CD8-positive, alpha-beta memory T cell (primary cell): Measurements from ENCODE around the gene TTC19. TPM values are rescaled to one million over a fixed set of nuclear protein-coding genes. Genes with fewer than 3 reads are reported as not detected.

Source experiments
- CTCF ChIA-PET: fragments of 350-600 bp; sonication (Branson Sonifier 250); formaldehyde crosslinking; loops from one replicate; lab custom pipeline; 2021; ENCODE audit warnings: antibody characterized with exemption; lab: Charles Lee
- POLR2A ChIA-PET: fragments of 350-600 bp; sonication (Branson Sonifier 250); formaldehyde crosslinking; loops from one replicate; lab custom pipeline; 2021; ENCODE audit warnings: antibody characterized with exemption; lab: Charles Lee
- DNase-seq, 5 donors: peaks; one replicate each; pipeline versions ENCODE4 v3.0.0 to v3.0.0-alpha.2; 2020 to 2022; ENCODE audit warnings: mixed read lengths in 1 of 5
- H3K27ac ChIP-seq: one replicate; pipeline ENCODE4 v1.7.0; 2013; ENCODE audit warnings: low read depth, mild to moderate bottlenecking, low read length, moderate library complexity
- H3K27me3 ChIP-seq: 2 replicates; pipeline ENCODE4 v1.7.0; 2013; ENCODE audit warnings: low read length, mild to moderate bottlenecking; ENCODE audit not compliant: insufficient read depth, poor library complexity, severe bottlenecking
- H3K36me3 ChIP-seq: 2 replicates; pipeline ENCODE4 v1.7.0; 2013; ENCODE audit warnings: mild to moderate bottlenecking, low read length, moderate library complexity; ENCODE audit not compliant: insufficient read depth
- H3K4me1 ChIP-seq: 2 replicates; pipeline ENCODE4 v1.7.0; 2013; ENCODE audit warnings: mild to moderate bottlenecking, low read length, moderate library complexity; ENCODE audit not compliant: insufficient read depth
- H3K4me3 ChIP-seq: 2 replicates; pipeline ENCODE4 v1.7.0; 2013; ENCODE audit warnings: mild to moderate bottlenecking, low read length
- H3K9me3 ChIP-seq: 2 replicates; pipeline ENCODE4 v1.7.0; 2013; ENCODE audit warnings: mild to moderate bottlenecking, low read length
- H3K27ac Mint-ChIP-seq, 8 donors: one replicate each; pipeline ENCODE4 v1.8.0; 2020 to 2021; ENCODE audit warnings: mixed read lengths in 8 of 8, mild to moderate bottlenecking in 6 of 8, inconsistent platforms in 3 of 8, moderate library complexity in 3 of 8
- H3K27me3 Mint-ChIP-seq, 2 donors: one replicate each; pipeline ENCODE4 v1.8.0; 2020 to 2021; ENCODE audit warnings: mixed read lengths in 2 of 2, mild to moderate bottlenecking in 1 of 2, moderate library complexity in 1 of 2
- H3K36me3 Mint-ChIP-seq, 3 donors: one replicate each; pipeline ENCODE4 v1.8.0; 2020 to 2021; ENCODE audit warnings: mixed read lengths in 3 of 3, inconsistent platforms in 1 of 3, mild to moderate bottlenecking in 1 of 3
- H3K4me1 Mint-ChIP-seq, 3 donors: one replicate each; pipeline ENCODE4 v1.8.0; 2020 to 2021; ENCODE audit warnings: mixed read lengths in 3 of 3, inconsistent platforms in 1 of 3, mild to moderate bottlenecking in 1 of 3
- H3K4me3 Mint-ChIP-seq, 7 donors: one replicate each; pipeline ENCODE4 v1.8.0; 2020 to 2021; ENCODE audit warnings: mixed read lengths in 7 of 7, mild to moderate bottlenecking in 6 of 7, moderate library complexity in 4 of 7, inconsistent platforms in 2 of 7
- H3K9me3 Mint-ChIP-seq, 5 donors: one replicate each; pipeline ENCODE4 v1.8.0; 2020 to 2022; ENCODE audit warnings: mixed read lengths in 5 of 5, mild to moderate bottlenecking in 3 of 5, moderate library complexity in 2 of 5, inconsistent platforms in 1 of 5
- polyA plus RNA-seq: library from polyadenylated mRNA; unstranded; fragments of 300-500 nt; fragmentation: Illumina TruSeq; gene quantifications from one replicate; pipeline ENCODE4 v1.2.3, GENCODE V29; 2021
- total RNA-seq, 2 experiments: library from RNA; stranded (reverse); gene quantifications; one replicate each; pipeline ENCODE4 v1.2.3, GENCODE V29; 2021

TTC19 gene, protein sequence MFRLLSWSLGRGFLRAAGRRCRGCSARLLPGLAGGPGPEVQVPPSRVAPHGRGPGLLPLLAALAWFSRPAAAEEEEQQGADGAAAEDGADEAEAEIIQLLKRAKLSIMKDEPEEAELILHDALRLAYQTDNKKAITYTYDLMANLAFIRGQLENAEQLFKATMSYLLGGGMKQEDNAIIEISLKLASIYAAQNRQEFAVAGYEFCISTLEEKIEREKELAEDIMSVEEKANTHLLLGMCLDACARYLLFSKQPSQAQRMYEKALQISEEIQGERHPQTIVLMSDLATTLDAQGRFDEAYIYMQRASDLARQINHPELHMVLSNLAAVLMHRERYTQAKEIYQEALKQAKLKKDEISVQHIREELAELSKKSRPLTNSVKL
- total RNA-seq: 10 to 100 TPM; 30.6 to 34.1 TPM
- 40.5 TPM for polyA plus RNA-seq

DNA sequence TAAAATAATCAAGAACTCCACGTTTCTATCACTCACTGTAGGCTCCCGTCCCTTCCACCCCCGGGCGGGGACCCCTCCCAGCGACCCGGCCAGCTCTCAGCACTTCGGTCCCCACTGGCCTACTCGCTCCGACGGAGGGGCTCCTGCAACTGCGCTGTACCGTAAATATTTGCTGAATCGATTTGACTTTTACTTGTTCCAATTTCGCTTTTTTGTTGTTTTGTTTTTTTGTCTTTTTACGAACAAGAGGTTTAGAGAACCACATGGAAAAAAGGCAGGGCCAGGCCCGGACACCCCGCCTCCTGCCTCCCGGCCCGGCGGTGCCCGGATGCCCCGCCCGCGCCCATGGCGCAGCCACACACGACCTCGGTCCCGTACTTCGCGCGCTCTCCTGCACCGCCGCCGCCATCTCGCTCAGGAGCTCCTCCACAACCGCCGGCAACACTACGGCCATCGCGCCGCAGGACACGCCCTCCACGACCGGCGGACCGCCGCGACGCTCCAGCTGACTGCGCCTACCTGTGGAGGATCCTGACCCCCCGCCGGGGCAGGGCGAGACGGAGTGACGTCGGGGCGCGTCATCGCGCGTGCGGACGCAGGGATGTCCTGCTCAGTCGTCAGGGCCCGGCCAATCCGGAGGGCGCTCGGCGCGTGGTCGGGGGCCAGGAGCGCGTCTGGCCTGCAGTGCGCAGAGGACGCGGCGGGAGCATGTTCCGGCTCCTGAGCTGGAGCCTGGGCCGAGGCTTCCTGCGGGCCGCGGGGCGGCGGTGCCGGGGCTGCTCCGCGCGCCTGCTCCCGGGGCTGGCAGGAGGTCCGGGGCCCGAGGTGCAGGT lies at the start of gene TTC19, which contains the start of gene ZSWIM7:
TSS of gene TTC19 (plus strand) at position 684 of the 833 bp plus-strand sequence. CDS start at position 709, 25 bp downstream.
TSS of gene ZSWIM7 (minus strand) at position 564 of the 833 bp plus-strand sequence. CDS start at position 454, 110 bp downstream.
- H3K4me1 ChIP-seq: peaks cover 15% of the 10 kb centered on the region
- H3K27ac ChIP-seq: peak within 1 kb of the TSS; percentile 84
- no peaks in the 10 kb centered on the region for H3K27me3 ChIP-seq
- Mint-ChIP-seq H3K4me1 (peaks cover 31 to 46% (median 36%) of the 10 kb centered on the region in 3 donors), H3K27me3 (no peaks in the 10 kb centered on the region), H3K9me3 (no peaks in the 10 kb centered on the region), H3K4me3 (peak within 1 kb of the TSS; percentile 89 to 97 (median 95)), H3K36me3 (peaks cover 8 to 69% (median 13%) of the 10 kb centered on the region in 3 donors), H3K27ac (peak within 1 kb of the TSS; percentile 94 to 99 (median 98))
- POLR2A ChIA-PET: interaction anchor here (0.9 to 1.3 kb wide), 5 partner anchors 28 to 300 kb away, joined by 3 to 4 read pairs (median 3); partner anchors contain the start of gene ZNF286A
- DNase-seq: peak; percentile 84 to 93 (median 92)
- H3K9me3 ChIP-seq: no peaks in the 10 kb centered on the region
- CTCF ChIA-PET: interaction anchor here (1.2 to 3.2 kb wide), 7 partner anchors 10 to 743 kb away, joined by 3 to 19 read pairs (median 6); partner anchors contain the start of gene ADORA2B
- peaks cover 25% of the 10 kb centered on the region for H3K36me3 ChIP-seq
- peak within 1 kb of the TSS; percentile 87 for H3K4me3 ChIP-seq

DNA sequence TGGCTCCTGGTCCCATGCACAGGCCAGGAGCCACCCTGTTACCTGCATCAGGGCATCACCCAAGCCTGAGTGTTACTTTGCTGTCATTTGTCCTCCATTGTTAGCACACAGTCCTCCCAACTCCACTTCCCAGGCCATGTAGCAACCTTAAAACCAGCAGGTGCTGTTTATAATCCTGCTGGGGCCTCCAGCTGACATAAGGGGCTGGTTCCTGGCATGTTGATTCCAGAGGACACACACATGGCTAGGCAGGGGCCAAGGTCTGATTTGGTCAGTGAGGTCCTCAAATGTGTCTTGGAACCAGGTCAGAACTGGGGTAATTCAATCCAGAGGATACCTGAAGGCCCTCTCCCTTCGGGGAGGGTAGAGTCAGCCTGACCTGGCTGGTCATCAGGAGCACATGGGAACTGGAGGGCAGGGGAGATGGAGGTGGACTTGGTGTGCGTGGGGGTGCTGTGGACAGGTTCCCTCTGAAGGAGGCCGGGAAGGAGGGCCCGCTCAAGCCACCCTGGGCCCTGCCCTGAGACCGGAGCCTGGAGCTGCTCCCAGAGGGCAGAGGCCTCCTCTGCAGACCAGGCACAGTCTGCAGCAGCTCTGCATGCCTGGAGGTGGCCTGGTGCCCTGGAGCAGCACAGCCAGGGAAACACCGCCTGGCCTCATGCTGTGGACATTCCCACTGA lies 48.1 kb upstream of the TTC19 start:
- no peaks in the 10 kb centered on the region for H3K9me3 Mint-ChIP-seq
- H3K27me3 Mint-ChIP-seq: peaks cover 2 to 4% of the 10 kb centered on the region in 2 donors
- no peak overlapping the region for H3K27ac Mint-ChIP-seq
- no peaks in the 10 kb centered on the region for H3K36me3 Mint-ChIP-seq
- H3K4me1 ChIP-seq: no peaks in the 10 kb centered on the region
- H3K4me3 Mint-ChIP-seq: no peak overlapping the region
- no peaks in the 10 kb centered on the region for H3K36me3 ChIP-seq
- no peaks in the 10 kb centered on the region for H3K9me3 ChIP-seq
- ChIA-PET POLR2A (no interaction called here), CTCF (no interaction called here)
- H3K27ac ChIP-seq: no peak overlapping the region
- no peak for DNase-seq
- H3K27me3 ChIP-seq: no peaks in the 10 kb centered on the region
- H3K4me1 Mint-ChIP-seq: no peaks in the 10 kb centered on the region
- H3K4me3 ChIP-seq: no peak overlapping the region

DNA sequence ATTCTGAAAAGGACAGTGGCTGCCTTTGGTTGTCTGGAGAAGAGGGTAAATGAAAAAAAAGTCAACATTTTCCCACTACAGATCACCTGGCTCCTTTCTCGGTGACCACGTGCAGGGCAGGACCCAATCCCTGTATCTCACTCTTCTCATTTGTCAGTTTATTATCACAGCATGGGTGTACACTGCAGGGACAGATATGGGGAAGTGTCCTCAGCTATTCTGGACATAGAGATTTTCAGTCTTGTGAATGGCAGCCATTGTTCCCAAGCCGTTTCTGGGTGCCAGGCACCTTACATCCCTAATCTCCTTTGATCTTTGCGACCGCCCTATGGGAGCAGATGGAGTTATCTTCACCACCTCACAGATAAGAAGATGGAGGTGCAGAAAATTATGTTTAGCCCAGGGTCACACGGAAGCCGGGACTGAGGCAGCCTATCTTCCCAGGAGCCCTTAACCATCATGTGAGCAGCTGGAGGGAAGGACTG lies 47.5 kb upstream of the TTC19 start:
- Mint-ChIP-seq H3K9me3 (no peaks in the 10 kb centered on the region), H3K4me1 (peaks cover 0 to 3% (median 0%) of the 10 kb centered on the region in 3 donors), H3K36me3 (no peaks in the 10 kb centered on the region), H3K4me3 (no peak overlapping the region), H3K27ac (no peak overlapping the region), H3K27me3 (peaks cover 0 to 4% of the 10 kb centered on the region in 2 donors)
- Histone ChIP-seq H3K4me1 (no peaks in the 10 kb centered on the region), H3K9me3 (no peaks in the 10 kb centered on the region), H3K27me3 (no peaks in the 10 kb centered on the region), H3K36me3 (no peaks in the 10 kb centered on the region), H3K27ac (no peak overlapping the region), H3K4me3 (no peak overlapping the region)
- no peak for DNase-seq
- ChIA-PET POLR2A (no interaction called here), CTCF (no interaction called here)

DNA sequence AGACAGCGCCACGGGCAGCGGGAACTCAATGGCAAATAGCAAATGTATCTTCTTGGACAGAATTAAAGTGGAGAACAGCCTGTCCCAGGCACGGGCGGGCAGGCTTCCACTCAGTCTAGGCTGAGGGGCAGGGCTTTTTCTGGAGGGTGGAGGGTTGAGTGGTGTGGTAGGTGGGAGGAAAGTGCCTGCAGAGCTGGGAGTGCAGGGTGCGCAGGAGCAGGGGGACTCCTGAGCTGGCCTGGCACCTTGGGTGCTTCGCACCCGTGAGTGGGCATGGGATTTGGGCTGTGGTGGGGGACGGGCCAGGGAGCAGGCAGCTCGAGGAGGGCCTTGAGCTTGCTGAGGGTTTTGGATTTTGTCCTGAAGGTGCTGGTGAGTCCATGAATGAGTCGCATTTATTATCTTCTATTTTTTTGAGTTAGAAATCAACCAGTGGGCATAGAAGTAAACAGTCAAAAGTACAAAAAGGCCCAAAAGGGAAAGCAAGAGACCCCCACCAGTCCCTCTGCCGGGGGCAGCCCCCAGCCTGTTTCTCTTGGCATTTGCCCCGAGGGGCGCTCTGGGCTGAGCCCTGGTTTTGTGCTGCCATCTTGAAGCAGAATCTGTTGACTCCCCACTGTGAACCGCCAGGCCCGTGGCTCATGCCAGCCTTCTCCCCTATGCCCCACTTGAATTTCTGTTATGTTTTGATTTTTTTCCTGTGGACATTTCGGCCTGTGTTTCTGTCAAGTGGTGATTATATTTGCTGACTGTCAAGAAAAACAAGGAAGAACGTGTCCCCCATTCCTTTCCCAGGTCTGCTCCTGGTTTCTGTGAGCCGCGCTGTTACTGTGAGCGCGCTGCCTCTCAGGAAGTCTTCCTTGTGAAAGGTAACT lies 46.5 kb upstream of the TTC19 start:
- H3K36me3 Mint-ChIP-seq: no peaks in the 10 kb centered on the region
- H3K4me3 ChIP-seq: no peak overlapping the region
- ChIA-PET POLR2A (no interaction called here), CTCF (no interaction called here)
- H3K9me3 ChIP-seq: no peaks in the 10 kb centered on the region
- peaks cover 4 to 5% of the 10 kb centered on the region in 2 donors for H3K27me3 Mint-ChIP-seq
- H3K27ac ChIP-seq: no peak overlapping the region
- no peaks in the 10 kb centered on the region for H3K27me3 ChIP-seq
- no peaks in the 10 kb centered on the region for H3K36me3 ChIP-seq
- H3K4me1 ChIP-seq: no peaks in the 10 kb centered on the region
- peaks cover under 1 to 3% (median 1%) of the 10 kb centered on the region in 3 donors for H3K4me1 Mint-ChIP-seq
- no peak overlapping the region for H3K27ac Mint-ChIP-seq
- no peak for DNase-seq
- no peaks in the 10 kb centered on the region for H3K9me3 Mint-ChIP-seq
- H3K4me3 Mint-ChIP-seq: peak overlapping the region in 1 of 7 donors; percentile 13

DNA sequence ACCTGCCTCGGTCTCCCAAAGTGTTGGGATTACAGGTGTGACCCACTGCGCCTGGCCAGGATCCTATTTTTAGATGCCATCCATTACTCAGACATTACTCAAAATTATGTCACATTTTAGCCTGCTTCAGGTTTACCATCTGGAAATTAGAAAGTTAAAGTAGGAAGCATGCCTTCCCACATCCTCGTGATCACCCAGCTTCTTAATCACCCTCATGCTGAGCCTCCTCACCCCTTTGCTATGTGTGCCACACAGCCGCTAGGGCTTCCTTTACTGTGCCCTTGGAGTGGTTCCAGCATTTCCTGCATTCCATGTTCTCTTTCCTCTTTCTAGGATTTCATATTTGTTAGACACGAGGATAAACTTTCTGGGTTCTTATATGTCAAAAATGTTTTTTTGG lies 45.4 kb upstream of the TTC19 start:
- Histone ChIP-seq H3K36me3 (no peaks in the 10 kb centered on the region), H3K27me3 (no peaks in the 10 kb centered on the region), H3K9me3 (no peaks in the 10 kb centered on the region), H3K4me3 (no peak overlapping the region), H3K27ac (no peak overlapping the region), H3K4me1 (peaks cover 6% of the 10 kb centered on the region)
- Mint-ChIP-seq H3K27me3 (peaks cover 7 to 11% of the 10 kb centered on the region in 2 donors), H3K4me3 (no peak overlapping the region), H3K4me1 (peaks cover 9 to 14% (median 11%) of the 10 kb centered on the region in 3 donors), H3K36me3 (no peaks in the 10 kb centered on the region), H3K27ac (no peak overlapping the region), H3K9me3 (no peaks in the 10 kb centered on the region)
- DNase-seq: no peak
- POLR2A ChIA-PET: no interaction called here
- CTCF ChIA-PET: no interaction called here

DNA sequence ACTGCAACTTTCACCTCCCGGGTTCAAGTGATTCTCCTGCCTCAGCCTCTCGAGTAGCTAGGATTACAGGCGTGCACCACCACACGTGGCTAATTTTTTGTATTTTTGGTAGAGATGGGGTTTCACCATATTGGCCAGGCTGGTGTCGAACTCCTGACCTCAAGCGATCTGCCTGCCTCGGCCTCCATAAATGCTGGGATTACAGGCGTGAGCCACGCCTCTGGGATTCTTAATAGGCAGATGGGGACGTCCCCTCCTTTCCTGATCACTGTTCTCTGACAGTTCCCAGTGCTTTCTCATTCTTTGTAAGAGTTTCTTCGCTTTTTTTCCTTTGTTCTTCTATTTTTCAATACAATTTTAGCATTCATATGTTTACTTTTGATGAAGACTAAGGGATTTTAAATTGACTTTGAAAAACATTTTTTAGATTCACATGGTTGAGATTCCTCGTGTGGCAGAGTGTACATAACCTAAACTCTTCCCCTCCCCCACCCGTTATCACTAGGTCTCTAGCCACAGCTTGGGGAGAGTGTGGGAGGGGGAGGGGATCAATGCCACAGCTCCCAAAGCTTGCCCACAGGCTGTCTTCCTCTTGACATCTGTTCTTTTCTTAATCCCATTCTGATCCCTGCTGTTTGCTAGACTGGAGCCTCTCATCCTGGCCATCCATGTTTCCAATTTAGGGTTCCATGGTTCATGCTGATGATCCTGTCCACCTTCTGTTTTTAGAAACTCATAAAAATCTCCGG lies 43.7 kb upstream of the TTC19 start:
- CTCF ChIA-PET: no interaction called here
- peaks cover 10 to 21% (median 18%) of the 10 kb centered on the region in 3 donors for H3K4me1 Mint-ChIP-seq
- H3K36me3 ChIP-seq: no peaks in the 10 kb centered on the region

More for the DNA sequence above, 43.7 kb upstream of the TTC19 start:
- no peak for DNase-seq
- Mint-ChIP-seq H3K27me3 (peaks cover 7 to 11% of the 10 kb centered on the region in 2 donors), H3K36me3 (no peaks in the 10 kb centered on the region), H3K9me3 (no peaks in the 10 kb centered on the region), H3K27ac (peak overlapping the region in 1 of 8 donors; percentile 34), H3K4me3 (no peak overlapping the region)
- H3K27me3 ChIP-seq: no peaks in the 10 kb centered on the region
- H3K4me1 ChIP-seq: peaks cover 6% of the 10 kb centered on the region
- H3K9me3 ChIP-seq: no peaks in the 10 kb centered on the region
- no peak overlapping the region for H3K4me3 ChIP-seq
- POLR2A ChIA-PET: no interaction called here
- peak overlapping the region; percentile 24 for H3K27ac ChIP-seq
